Cardiac muscle cell (in vitro differentiated cells and primary cell): ENCODE data around the gene CDKN2AIPNL. TPM values are rescaled to one million over a fixed set of nuclear protein-coding genes. Genes with fewer than 3 reads are reported as not detected.

Source experiments
- DNase-seq, 2 donors: peaks; one replicate each; pipeline versions ENCODE4 v3.0.0 to v3.0.0-alpha.2; 2010 to 2017; ENCODE audit warnings: low read depth in 1 of 2, low spot score in 1 of 2
- H3K27ac ChIP-seq: fragments of 200-600 bp; sonication (generic); 2 replicates; pipeline ENCODE4 v1.5.1; 2016
- H3K27me3 ChIP-seq: fragments of 200-600 bp; sonication (generic); 2 replicates; pipeline ENCODE4 v1.6.0; 2016; ENCODE audit warnings: control low read depth
- H3K36me3 ChIP-seq: fragments of 200-600 bp; sonication (generic); 2 replicates; pipeline ENCODE4 v1.5.1; 2016; ENCODE audit warnings: control low read depth
- H3K4me1 ChIP-seq: fragments of 200-600 bp; sonication (generic); 2 replicates; pipeline ENCODE4 v1.8.1; 2017; ENCODE audit warnings: low read depth, mild to moderate bottlenecking, mixed run types
- H3K4me3 ChIP-seq: fragments of 200-600 bp; sonication (generic); 2 replicates; pipeline ENCODE4 v1.5.1; 2016; ENCODE audit warnings: mild to moderate bottlenecking
- H3K9me3 ChIP-seq: fragments of 200-600 bp; sonication (generic); 2 replicates; pipeline ENCODE4 v1.5.1; 2017; ENCODE audit warnings: low read depth, mild to moderate bottlenecking, control low read depth
- polyA plus RNA-seq: library from polyadenylated mRNA; unstranded; fragments of >200 nt; fragmentation: Nextera tagmentation; extraction: Ambion mirVana; gene quantifications from 2 replicates; pipeline ENCODE4 v1.2.1, GENCODE V29; 2016
- total RNA-seq: library from RNA; depleted of rRNA; stranded (reverse); fragments of >200 nt; gene quantifications from 2 replicates; pipeline ENCODE4 v1.2.3, GENCODE V29; 2016
- TF ChIP-seq, protein P1 (sequence below): IDR thresholded peaks from 2 replicates; pipeline ENCODE4 v1.5.1; 2012; ENCODE audit warnings: low read depth, mild to moderate bottlenecking, low read length

The CDKN2AIPNL gene
- total and polyA plus RNA-seq, 2 experiments from 2014 or later = 32.0 to 68.7 TPM

DNA sequence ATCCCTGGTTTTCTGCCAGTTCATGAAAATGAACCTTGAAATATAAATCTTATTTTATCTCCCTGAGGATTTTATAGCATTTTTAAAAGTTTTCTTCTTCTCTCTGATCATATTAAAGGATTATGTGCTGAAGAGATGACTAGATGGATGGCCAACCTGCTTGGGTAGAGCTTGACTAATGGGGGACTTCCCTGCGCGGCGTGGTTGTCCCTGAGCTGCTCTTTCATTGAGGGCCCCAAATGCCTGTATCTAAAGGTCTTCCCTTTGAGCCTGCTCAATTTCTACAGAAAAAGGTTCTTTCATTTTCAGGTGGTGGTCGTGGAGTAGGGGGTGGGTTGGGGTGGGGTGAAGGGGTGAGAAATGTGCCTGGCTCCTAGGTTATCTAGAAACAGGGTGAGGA lies 20.5 kb upstream of the CDKN2AIPNL start:
- Histone ChIP-seq H3K4me3 (no peak overlapping the region), H3K36me3 (no peaks in the 10 kb centered on the region), H3K27ac (no peak overlapping the region), H3K9me3 (no peaks in the 10 kb centered on the region), H3K27me3 (no peaks in the 10 kb centered on the region), H3K4me1 (peaks cover 10% of the 10 kb centered on the region)
- no peak for DNase-seq
- TF ChIP-seq, protein P1, sequence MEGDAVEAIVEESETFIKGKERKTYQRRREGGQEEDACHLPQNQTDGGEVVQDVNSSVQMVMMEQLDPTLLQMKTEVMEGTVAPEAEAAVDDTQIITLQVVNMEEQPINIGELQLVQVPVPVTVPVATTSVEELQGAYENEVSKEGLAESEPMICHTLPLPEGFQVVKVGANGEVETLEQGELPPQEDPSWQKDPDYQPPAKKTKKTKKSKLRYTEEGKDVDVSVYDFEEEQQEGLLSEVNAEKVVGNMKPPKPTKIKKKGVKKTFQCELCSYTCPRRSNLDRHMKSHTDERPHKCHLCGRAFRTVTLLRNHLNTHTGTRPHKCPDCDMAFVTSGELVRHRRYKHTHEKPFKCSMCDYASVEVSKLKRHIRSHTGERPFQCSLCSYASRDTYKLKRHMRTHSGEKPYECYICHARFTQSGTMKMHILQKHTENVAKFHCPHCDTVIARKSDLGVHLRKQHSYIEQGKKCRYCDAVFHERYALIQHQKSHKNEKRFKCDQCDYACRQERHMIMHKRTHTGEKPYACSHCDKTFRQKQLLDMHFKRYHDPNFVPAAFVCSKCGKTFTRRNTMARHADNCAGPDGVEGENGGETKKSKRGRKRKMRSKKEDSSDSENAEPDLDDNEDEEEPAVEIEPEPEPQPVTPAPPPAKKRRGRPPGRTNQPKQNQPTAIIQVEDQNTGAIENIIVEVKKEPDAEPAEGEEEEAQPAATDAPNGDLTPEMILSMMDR = no peak

DNA sequence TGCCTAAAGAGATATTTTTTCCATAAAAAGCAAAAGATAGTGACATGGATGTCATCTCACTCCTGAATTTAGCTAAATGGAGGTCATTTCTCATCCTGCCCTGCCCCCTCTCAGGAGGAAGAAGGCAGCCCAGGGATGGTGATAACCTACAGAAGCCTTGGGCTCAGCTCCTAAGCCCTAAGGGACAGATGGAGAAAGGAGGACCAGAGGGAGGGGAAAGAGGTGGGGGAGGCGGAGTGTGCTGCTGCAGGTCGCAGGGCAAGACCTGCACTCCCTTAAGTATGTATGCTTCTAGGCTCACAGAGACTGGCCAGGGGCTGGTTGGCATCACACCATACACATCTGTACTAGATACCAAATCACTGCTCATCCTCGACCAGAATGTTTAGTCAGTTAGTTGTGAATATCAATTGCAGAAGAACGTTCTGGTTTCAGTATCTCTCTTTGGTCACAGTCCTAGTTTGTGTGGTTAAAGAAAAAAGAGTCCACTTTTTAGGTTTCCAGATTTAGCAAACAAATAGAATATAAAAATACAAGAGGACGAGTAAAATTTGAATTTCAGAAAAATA lies 18.4 kb upstream of the CDKN2AIPNL start:
- Histone ChIP-seq H3K27ac (no peak overlapping the region), H3K4me3 (no peak overlapping the region)
- TF ChIP-seq, protein P1 = no peak

DNA sequence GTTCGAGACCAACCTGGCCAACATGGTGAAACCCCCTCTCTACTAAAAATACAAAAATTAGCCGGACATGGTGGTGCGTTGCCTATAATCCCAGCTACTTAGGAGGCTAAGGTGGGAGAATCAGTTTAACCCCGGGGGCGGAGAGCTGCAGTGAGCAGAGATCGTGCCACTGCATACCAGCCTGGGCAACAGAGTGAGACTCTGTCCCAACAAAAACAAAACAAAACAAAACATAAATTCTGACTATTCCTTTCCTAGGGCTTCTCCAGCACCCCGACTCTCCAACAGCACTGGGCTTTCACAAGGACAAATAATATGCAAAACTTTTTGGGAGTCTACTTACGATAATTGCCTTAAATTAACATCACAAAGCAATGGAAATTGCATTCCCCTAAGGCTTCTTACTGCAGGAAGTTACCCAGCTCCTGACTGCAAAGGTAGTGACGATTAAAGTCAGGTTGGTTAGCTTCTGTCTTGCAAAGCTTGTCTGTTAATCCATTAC lies 15.9 kb upstream of the CDKN2AIPNL start:
- no peak overlapping the region for H3K4me3 ChIP-seq
- no peaks in the 10 kb centered on the region for H3K9me3 ChIP-seq
- H3K27me3 ChIP-seq = no peaks in the 10 kb centered on the region
- no peak for DNase-seq
- H3K27ac ChIP-seq = no peak overlapping the region
- TF ChIP-seq, protein P1 = no peak
- no peaks in the 10 kb centered on the region for H3K36me3 ChIP-seq
- no peaks in the 10 kb centered on the region for H3K4me1 ChIP-seq

More for the DNA sequence above, 18.4 kb upstream of the CDKN2AIPNL start:
- no peaks in the 10 kb centered on the region for H3K36me3 ChIP-seq
- H3K4me1 ChIP-seq = no peaks in the 10 kb centered on the region
- no peaks in the 10 kb centered on the region for H3K9me3 ChIP-seq
- H3K27me3 ChIP-seq = no peaks in the 10 kb centered on the region
- DNase-seq = no peak

DNA sequence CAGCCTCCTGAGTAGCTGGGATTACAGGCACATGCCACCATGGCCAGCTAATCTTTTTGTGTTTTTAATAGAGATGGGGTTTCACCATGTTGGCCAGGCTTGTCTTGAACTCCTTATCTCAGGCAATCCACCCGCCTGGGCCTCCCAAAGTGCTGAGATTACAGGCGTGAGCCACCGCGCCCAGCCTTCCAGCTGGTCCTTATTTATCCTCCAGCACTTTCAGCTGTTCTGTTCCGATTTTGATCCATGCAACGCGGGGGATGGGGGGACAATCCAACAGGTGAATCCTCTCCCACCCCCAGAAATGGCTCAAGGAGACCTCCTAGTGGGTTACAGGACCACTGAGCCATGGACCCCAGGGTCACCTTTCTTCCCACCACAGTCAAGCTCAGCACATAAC lies 14.7 kb upstream of the CDKN2AIPNL start:
- TF ChIP-seq, protein P1 = no peak
- H3K27ac ChIP-seq = no peak overlapping the region
- no peaks in the 10 kb centered on the region for H3K9me3 ChIP-seq

DNA sequence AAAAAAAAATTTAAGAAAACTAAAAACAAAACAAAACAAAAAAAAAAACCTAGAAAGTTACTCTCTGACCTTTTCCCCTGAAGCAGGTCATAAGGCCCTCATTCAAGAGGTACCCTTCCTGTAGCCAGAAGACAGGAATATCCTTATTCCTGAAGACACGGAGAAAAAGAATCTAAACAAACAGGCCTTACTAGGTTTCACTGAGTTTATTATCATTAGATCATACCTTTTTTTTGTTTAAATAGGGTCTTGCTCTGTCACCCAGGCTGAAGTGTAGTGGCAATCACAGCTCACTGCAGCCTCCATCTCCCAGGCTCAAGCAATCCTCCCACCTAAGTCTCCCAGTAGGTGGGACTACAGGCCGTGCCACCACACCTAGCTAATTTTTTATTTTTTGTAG lies 11.7 kb upstream of the CDKN2AIPNL start:
- Histone ChIP-seq H3K27me3 (no peaks in the 10 kb centered on the region), H3K4me3 (no peak overlapping the region), H3K27ac (no peak overlapping the region), H3K9me3 (no peaks in the 10 kb centered on the region), H3K4me1 (no peaks in the 10 kb centered on the region), H3K36me3 (no peaks in the 10 kb centered on the region)
- no peak for DNase-seq
- TF ChIP-seq, protein P1 = no peak

More for the DNA sequence above, 14.7 kb upstream of the CDKN2AIPNL start:
- no peak for DNase-seq
- Histone ChIP-seq H3K4me1 (no peaks in the 10 kb centered on the region), H3K4me3 (no peak overlapping the region), H3K36me3 (no peaks in the 10 kb centered on the region), H3K27me3 (no peaks in the 10 kb centered on the region)
